ENCODE measurements around the gene NTMT1.

- no peak for TF ChIP-seq CTCF (IDR thresholded peaks at IDR 0.05; ENCODE audit: low read length)
- no peak for TF ChIP-seq EZH2 (IDR thresholded peaks at IDR 0.05; ENCODE audit: borderline replicate concordance, low read length)
These were observed 43.3 kb downstream of the NTMT1 start for GRCh38 chr9:129669141-129669718.
